Gastrocnemius medialis (tissue), 4 donors: ENCODE data around the gene ISM1.

Experiments
- POLR2A ChIP-seq, 2 donors: fragments of 450-650 bp; IDR thresholded peaks; one replicate each; pipeline ENCODE4 v1.6.1; 2017; ENCODE audit warnings: antibody characterized with exemption in 2 of 2, mild to moderate bottlenecking in 2 of 2, moderate library complexity in 2 of 2
- TF ChIP-seq, protein P1 (sequence below), 5 experiments: fragments of 450-650 bp in 3 of 5; fragments of 200-600 bp in 2 of 5; sonication (generic) in 2 of 5; IDR thresholded peaks in 4 of 5; conservative IDR thresholded peaks in 1 of 5; 1 replicate in 4 of 5; 2 replicates in 1 of 5; pipeline ENCODE4 v1.5.1; 2016 to 2019; ENCODE audit warnings: antibody characterized with exemption in 5 of 5, mild to moderate bottlenecking in 3 of 5, moderate library complexity in 3 of 5

- TF ChIP-seq, protein P1, sequence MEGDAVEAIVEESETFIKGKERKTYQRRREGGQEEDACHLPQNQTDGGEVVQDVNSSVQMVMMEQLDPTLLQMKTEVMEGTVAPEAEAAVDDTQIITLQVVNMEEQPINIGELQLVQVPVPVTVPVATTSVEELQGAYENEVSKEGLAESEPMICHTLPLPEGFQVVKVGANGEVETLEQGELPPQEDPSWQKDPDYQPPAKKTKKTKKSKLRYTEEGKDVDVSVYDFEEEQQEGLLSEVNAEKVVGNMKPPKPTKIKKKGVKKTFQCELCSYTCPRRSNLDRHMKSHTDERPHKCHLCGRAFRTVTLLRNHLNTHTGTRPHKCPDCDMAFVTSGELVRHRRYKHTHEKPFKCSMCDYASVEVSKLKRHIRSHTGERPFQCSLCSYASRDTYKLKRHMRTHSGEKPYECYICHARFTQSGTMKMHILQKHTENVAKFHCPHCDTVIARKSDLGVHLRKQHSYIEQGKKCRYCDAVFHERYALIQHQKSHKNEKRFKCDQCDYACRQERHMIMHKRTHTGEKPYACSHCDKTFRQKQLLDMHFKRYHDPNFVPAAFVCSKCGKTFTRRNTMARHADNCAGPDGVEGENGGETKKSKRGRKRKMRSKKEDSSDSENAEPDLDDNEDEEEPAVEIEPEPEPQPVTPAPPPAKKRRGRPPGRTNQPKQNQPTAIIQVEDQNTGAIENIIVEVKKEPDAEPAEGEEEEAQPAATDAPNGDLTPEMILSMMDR (IDR thresholded peaks at IDR 0.05 in 4 of 5, conservative IDR thresholded peaks at IDR 0.05 in 1 of 5) = no peak
- no peak for TF ChIP-seq POLR2A (IDR thresholded peaks at IDR 0.05)
Measured at GRCh38 chr20:13249118-13249797, 28.2 kb downstream of the ISM1 start.
